ENCODE measurements around the gene MTMR3.

Gene MTMR3

DNA sequence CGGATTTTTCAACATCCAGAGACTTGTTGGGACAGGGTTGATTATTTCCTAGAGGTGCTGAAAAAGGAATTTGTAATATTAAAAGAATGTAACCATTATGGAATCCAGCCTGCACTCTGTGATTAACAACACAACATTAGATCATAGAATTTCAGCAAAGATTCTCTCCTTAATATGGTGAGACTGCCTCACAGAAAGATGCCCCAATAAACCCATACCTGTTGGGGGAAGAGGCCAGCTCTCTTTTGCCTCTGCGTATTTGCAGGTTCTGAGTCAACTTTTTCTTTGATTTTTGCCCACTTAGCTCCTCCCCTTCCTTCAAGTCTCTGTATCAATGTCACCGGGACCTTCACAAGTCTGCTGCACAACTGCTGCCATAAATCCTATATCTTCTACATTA is 12.4 kb upstream of the MTMR3 start:
- no peak for DNase-seq (ENCODE audit: low read depth in 2 of 2)

DNA sequence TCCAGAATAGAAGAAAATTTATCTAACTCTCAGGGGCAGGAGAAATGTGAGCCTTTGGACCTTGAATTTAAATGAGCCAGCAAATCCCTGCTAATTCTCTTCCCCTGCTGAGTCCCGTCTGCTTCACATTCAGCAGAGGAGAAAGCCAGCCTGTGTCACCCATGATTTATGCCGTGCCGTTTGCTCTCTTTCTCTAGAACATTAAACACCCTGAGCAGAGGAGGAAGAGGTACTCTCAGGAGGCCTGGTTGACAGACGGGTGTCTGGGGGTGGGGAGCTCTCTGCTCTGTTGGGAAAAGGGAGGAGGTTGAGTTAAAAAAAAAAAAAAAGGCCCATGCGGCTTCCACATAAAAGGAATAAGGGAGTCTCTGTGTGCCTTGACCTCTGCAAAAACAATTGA is 11.3 kb upstream of the MTMR3 start:
- DNase-seq (ENCODE audit: low read depth in 2 of 2) = no peak

DNA sequence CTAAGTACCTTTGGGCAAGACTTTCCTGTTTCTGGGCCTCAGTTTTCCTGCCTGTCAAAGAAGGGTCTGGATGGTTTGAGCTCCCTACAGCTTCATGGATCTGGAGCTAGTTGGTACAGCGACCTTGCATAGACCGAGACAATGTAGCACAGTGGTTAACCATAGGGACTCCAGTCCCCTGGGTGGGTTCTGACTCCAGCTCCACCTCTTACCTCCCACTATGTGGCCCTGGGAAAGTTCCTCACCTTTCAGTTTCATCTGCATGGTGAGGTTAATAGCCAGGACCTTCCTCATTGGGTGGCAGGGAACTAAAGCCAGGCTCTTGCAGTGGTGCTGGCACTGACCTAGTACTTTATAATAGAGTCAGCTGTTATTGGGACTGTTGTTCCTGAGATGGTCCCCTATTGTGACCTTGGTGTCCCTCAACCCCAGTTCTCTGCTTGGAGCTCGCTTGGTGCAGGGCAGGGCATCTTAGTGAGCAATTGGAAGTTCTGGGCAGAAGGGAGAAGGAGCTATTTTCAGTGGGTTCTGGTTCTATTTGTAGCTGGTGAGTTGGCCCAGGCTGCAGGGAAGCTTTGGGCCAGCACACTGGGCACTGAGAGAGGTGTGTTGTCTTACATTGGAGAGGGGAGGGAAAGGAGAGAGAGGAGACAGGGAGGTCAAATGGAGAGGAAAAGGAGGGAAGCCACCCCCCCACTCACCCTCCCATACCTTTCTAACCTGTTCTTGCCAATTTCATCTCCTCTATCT is 10.7 kb upstream of the MTMR3 start:
- no peak for DNase-seq (ENCODE audit: low read depth in 2 of 2)

DNA sequence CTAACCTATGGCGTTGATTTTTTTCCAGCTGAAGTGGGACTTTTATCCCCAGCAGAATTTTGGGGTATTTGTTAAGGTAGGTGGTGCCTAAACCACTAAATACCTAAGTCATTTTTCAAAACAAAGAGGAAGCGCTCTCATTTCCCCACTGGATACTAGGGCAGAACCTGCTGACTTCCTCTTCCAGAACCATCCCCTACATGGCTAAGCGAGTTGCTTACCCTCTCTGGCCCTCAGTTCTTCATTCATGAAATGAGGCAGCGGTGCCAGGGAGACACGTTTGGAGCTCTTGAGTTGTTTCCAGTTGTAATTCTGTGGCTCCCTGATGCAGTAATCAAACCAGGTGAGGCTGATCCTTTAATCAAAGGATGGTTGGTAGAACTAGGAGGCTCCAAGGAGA is 10.0 kb upstream of the MTMR3 start:
- DNase-seq (ENCODE audit: low read depth in 2 of 2) = no peak

DNA sequence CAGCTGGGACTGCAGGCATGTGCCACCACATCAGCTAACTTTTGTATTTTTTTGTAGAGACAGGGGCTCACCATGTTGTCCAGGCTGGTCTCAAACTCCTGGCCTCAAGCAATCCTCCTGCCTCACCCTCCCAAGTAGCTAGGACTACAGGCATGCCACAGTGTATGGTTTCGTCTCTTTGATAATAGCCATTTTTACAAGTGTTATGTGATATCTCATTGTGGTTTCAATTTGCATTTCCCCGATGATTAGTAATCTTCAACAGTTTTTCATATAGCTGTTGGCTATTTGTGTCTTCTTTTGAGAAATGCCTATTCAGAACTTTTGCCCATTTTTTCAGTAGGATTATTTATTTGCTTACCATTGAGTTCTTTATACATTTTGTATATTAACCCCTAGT is 9.0 kb upstream of the MTMR3 start:
- DNase-seq (ENCODE audit: low read depth in 2 of 2) = no peak

DNA sequence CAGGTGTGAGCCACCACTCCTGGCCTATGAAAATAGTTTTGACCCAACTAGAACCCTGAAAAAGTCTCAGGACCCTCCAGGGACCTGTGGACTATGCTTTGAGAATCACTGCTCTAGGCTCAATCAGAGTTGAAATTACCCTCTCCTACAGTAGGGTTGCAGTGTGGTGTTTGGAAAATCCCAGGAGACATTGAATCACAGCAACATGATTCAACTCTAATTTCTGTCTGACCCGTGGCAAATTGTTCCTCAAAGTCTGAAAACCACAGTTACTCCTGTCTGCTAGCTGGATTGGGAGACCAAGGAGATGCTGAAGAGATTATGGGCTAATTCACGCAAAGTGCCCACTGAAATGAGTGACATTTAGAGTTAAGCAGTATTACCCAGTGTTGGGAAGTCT is 5.4 kb upstream of the MTMR3 start:
- DNase-seq (ENCODE audit: low read depth in 2 of 2) = no peak

DNA sequence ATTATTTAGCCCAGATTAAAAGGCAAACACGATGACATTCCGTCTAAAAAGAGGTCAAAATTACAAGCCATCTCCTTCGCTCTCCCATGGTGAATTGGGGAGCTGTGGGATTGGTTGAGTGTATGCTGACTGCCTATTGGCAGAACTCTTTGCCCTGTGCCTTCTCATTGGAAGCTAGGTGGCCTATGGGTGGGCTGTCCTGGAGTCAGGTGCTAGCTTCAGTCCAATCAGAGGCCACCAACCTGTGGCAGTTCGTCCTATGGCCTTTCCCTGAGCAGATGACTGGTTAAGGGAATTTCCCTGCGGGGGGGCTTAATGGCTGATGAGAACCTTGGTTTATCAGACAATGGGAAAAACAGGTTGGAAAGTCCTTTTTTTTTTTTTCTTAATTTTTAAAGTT is 3.2 kb upstream of the MTMR3 start:
- DNase-seq (ENCODE audit: low read depth in 2 of 2) = no peak

DNA sequence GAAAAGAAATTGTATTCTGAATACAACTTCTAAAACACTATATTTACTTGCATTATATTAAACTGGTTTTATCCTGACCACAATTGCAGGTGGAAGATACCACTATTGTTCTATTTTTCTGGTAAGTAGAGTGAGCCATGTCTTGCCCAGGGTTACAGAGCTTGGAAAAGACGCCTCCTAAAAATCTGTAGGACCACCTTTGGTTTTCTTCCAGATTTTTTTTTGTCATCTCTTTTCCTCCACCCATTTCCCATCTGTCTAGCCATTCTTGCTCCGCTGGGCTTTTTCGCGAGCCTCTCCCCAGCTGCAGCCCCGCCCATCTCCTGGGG is 294 bp upstream of the MTMR3 start:
- DNase-seq (ENCODE audit: low read depth in 2 of 2) = no peak

DNA sequence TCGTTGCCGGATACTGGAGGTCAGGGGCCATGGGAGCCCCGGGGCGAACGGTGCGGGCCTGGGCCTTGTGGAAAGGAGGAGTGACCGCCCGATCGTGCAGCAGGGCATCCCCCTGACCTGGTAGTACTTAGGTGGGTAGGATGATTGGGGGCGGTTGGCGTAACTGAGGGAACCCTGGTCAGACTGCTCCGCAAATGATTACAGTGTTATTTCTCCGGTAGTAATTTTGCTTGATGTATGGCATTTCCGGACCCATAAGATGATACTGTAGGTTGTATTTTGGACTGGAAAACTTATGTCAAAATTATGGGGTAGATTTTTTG is 762 bp downstream of the MTMR3 start:
- DNase-seq (ENCODE audit: low read depth in 2 of 2) = no peak

DNA sequence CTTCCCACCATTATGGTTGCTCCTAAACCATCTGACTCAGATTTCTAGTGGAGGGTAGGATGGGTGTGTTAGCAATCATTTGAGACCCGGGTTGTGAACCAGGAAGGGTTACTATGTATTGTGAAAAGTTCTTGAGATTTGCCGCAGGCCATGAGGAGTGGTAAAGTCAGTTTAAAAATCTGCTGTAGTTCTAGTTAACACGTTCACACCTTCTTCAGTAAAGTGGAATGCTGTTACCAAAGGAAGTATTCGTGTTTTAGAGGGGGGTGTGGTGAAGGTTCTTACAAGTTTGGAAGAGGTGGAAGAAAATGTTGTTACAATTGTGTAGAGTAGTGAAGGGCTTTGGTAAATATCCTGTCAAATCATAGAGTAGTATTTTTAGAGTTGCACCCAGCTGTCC is 2.6 kb downstream of the MTMR3 start:
- no peak for DNase-seq (ENCODE audit: low read depth in 2 of 2)

DNA sequence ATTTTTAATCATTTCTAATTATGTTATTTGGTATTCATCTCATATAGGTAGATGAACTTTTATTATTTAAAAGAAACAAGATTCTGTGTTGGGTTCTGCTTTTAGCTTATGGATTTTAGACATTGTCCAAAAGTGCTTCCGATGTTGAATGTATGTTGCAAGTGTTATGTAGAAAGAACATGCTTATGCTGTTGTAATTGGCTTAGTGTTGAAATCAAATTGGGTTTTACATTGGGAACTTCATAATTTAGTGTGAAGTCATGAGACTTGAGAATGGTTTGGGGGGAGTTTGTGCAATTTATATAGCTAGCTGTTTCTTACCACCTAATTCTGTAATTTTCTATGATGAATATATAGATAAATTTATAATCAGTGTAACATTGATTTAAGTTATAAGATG is 3.6 kb downstream of the MTMR3 start:
- no peak for DNase-seq (ENCODE audit: low read depth in 2 of 2)

DNA sequence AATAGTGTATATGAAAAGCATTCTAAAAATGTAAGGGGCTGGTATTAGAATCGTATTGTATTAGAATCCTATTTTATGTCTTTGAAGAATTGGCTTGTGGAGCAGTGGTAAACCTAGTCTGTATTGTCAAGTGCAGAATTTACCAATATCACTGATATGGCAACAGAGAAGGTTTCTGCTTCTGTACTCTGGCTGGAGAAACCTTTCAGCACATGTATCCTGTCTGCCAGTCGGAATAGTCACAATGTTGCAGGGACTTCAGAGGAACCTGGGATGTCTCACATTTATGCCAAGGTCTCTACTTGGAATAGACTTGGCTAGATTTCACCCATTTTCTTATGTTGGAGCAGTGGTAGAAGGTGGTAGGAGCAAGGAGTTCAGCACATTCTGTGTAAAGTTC is 4.4 kb downstream of the MTMR3 start:
- no peak for DNase-seq (ENCODE audit: low read depth in 2 of 2)

DNA sequence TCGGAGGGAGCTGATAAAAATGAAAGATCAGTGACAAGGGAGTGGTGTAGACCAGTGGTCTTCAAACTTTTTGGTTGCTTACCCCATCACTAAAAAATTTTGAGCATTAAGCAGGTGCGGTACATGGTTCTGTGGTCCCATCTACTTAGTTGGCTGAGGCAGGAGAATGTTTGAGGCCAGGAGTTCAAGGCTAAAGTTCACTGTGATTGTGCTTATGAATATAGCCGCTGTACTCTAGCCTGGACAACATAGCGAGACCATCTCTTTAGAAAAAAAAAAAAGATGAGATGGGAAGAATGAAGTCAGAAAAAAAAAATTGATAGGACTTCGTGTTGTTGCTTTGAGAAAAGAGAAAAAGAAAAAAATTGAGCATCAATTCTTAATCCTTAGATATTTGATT is 7.8 kb downstream of the MTMR3 start:
- no peak for DNase-seq (ENCODE audit: low read depth in 2 of 2)

DNA sequence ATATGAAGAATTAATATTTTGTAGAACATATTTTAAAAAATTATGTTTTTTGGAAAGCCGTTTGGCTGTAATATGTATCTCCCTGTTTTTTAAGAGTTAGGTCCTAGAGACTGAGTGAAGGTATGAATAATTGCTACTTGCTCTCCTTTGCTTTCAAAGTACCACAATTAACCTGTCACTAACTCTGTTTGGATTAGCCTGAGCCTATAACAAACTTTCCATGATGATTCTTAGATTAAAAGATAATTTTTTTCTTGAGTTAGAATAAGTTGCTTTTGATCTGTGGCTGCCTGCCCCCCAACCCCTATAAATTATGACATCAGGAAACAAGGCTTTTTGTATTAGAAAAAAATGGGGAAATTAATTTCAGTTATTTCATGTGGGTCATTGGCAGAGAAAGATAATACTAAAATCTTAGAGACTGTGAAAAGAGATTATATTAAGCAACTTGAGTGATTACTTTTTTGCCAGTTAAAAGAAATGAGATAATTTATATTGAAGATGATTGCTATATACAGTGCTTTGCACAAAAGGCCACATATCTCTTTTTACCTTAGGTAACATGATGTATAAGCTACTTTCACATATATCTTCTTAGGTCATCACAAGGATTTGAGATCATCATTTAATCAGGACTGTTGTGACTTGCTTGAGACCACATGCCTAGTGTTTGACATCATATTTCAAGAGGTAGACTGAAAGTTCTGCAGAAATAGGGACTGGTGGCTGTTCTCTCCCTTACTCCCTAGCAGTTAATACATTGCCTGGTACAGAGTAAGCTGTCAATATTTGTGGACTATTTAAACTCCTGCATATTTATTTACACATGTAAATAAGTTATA is 9.6 kb downstream of the MTMR3 start:
- DNase-seq (ENCODE audit: low read depth in 2 of 2) = no peak

DNA sequence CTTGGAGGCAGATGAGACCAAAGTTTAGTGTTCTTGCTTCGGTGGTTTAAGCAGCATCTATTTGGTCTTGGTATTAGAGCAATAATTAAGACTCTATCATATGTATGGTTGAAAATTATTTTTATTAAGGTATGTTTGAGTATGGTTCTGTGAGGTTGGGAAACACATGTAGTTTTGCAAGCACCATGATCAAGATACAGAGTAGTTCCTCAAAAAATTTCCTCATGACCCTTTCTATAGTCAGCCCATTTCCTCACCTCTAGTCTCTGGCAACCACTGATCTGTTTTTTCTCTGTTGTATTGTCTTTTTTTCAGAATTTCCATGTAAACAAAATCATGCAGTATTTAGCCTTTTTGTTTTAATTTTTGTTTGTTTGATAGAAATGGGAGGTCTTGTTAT is 18.4 kb downstream of the MTMR3 start:
- DNase-seq (ENCODE audit: low read depth in 2 of 2) = no peak

DNA sequence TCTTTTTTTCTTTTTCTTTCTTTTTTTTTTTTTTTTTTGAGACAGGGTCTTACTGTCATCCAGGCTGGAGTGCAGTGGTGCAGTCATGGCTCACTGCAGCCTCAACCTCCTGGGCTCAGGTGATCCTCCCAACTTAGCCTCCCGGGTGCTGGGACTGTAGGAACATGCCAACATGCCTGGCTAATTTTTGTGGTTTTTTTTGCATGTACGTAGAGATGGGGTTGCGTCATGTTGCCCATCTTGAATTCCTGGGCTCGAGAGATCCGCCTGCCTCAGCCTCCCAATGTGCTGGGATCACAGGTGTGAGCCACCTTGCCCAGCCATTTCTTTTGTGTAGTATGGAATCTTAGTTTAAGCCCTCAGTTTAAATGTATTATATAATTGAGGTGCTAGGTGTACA is 20.4 kb downstream of the MTMR3 start:
- no peak for DNase-seq (ENCODE audit: low read depth in 2 of 2)

DNA sequence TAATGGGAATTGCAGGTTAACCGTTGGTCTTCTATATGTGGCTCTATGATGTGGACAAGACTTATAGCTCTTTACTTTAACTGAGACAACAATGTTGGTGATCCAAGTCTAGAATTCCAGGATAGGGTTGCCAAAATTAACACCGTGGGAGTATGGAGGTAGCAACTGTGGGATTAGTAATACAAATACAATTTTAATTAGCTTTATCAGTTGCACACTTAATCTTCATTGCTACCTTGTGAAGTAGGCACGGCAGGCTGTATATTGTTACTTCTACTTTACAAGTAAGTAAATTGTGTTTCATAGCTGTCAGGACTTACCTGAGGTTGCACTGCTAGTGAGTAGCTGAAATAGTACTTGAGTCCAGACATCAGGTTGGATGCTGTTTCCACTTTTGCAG is 21.0 kb downstream of the MTMR3 start:
- DNase-seq (ENCODE audit: low read depth in 2 of 2) = no peak

DNA sequence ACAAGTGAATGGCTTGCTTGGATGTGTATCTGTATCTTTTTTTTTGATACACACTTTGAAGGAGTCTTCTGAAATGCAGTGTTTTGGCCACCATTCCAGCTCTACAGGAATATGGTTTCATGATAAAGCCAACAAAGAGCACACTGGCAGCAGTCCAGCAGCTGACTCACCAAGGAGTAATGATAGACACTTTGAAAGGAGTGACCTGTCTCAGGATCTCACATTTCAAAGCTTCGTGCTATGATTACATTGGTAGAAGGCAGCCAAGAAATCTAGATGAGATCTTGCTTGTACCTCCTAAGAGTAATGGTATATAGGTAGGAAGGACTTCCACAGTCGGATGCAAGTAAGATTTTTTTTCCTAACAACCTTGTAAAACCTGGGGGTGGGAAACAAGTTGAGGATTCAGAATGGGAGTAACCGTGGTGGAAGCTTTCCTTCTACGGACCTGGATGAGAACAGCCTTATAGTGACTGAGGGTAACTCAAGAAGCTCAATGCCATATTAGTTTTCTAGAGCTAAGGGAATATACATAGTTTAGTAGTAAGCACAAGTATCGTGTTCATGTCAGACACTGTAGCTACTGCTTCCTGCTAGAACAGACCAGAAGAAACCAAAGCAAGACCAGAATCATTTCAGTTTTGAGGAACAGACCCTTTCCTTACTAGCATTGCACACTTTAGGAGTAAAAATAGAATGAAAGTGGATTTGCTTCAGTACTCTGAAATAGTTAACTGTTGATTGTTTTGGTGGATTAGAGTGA is 25.0 kb downstream of the MTMR3 start:
- DNase-seq (ENCODE audit: low read depth in 2 of 2) = peak in 1 of 2 experiments; percentile 2

DNA sequence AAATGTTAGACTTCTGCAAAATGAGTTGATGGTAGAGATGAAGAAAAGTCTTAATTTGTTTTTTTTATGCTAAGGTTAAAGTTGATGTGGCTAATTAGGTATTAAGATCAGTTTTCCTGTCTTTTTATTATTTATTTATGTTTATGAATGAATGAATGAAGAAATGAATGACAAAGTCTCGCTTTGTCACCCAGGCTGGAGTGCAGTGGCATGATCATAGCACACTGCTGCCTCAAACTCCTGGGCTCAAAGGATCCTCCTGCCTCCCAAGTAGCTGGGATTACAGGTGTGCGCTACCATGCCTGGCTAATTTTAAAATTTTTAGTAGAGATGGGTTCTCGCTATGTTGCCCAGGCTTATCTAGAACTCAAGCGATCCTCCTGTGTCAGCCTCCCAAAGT is 29.2 kb downstream of the MTMR3 start:
- DNase-seq (ENCODE audit: low read depth in 2 of 2) = no peak

DNA sequence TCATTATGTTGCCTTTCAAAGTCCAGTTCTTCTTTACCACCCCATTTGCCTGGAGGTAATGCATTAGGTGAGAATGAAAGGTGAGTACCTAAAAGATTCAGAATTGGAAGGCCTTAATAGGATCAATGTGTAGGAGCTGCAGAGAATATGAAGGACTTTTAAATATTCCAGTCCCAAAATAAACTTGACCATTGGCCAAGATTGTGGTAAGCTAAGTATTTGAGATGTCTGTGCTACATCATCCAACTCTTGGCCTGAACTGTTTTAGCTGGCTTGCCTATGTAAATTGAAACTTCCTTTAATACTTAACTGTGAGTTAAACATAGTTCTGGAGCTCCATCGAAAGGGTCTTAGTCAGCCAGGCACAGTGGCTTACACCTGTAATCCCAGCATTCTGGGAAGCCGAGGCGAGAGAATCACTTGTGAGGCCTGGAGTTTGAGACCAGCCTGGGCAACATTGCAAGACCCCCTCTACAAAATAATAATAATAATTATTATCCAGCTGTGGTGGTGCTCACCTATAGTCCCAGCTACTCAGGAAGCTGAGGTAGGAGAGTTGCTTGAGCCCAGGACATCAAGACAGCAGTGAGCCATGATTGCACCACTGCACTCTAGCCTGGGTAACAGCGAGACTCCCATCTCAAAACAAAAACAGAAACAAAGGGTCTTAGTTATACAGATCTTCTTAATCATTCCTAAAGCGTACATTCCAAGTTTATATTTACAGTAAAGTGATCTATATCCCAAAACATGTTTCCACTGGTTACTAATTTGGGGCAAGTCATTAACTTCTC is 29.8 kb downstream of the MTMR3 start:
- DNase-seq (ENCODE audit: low read depth in 2 of 2) = no peak

DNA sequence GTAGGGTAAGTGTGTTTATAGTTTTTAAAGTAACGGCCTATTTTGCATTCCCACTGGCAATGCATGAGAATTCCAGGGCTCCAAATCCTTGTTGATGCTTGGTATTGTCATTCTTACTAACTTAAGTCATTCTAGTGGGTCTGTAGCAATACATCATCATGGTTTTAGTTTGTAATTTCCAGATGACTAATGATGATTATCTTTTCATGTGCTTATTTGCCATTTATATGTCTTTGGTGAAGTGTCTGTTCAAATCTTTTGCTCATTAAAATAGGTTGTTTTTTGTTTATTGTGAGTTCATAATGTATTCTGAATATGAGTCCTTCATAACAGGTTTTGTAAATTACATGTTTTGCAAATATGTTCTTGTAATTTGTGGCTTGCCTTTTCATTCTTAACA is 31.2 kb downstream of the MTMR3 start:
- no peak for DNase-seq (ENCODE audit: low read depth in 2 of 2)

DNA sequence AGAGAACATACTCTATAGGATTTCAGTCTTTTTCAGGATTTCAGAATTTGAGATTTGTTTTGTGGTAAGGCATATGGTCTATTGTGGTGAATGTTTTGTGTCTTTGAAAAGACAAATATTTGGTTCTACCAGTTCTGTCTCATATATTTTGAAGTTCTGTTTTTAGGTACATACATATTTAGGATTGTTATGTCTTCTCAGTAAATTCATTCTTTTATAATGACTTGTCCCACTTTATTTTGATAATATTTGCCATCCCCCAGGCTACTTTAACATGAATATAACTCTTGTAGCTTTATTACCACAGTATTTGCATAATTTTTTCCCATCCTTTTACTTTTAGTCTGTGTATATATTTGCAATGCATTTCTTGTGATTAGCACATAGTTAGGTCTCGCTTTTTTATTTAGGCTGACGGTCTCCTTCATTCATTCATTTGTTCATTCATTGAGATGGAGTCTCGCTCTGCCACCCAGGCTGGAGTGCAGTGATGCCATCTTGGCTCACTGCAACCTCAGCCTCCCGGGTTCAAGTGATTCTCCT is 32.1 kb downstream of the MTMR3 start:
- no peak for DNase-seq (ENCODE audit: low read depth in 2 of 2)

Measured in stimulated activated CD4-positive, alpha-beta T cell treated with anti-CD3 and anti-CD28 coated beads, Interleukin-12 subunit alpha, Interleukin-12 subunit beta, amount 100 ng/mL, for 24 hours (primary cell).